OCI-LY7 (cell line): ENCODE data around the gene OR52H1.

Experiments
- EZH2phosphoT487 ChIP-seq: fragments of 200-600 bp; sonication (generic); IDR thresholded peaks from 2 replicates; pipeline ENCODE4 v1.6.1; 2018; ENCODE audit warnings: low read depth, borderline replicate concordance, mild to moderate bottlenecking, mixed run types, antibody characterized with exemption, low read length, moderate library complexity, mixed read lengths
- TF ChIP-seq, protein P1 (sequence below): fragments of 200-600 bp; sonication (generic); conservative IDR thresholded peaks from 2 replicates; pipeline ENCODE4 v1.5.1; 2014; ENCODE audit warnings: mild to moderate bottlenecking, antibody characterized with exemption, low read length, moderate library complexity, mixed read lengths

DNA sequence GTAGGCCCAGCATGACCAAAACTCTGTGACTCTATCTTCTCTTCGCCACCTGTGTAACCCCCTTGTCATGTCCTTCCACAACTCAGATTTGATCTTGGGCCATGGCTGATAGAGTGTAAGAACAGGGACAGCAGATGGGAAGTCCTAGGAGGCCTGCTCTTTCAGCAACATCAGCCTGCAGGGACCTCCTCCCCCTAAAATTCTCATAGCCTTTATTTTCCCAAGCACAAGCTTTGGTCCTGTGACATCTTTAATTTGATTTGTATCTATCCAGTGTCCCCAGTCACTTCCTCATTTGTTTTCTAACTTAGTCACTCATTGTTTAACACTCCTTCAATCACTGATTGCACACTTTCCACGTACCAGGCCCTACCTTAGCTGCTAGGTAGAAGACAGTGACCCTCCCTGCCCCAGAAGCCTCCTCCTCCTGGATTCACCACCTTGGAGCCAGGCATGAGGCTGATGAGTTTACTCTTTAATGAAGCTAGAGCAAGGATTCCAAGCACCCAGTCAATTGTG is 43.9 kb downstream of the OR52H1 start:
- TF ChIP-seq, protein P1, sequence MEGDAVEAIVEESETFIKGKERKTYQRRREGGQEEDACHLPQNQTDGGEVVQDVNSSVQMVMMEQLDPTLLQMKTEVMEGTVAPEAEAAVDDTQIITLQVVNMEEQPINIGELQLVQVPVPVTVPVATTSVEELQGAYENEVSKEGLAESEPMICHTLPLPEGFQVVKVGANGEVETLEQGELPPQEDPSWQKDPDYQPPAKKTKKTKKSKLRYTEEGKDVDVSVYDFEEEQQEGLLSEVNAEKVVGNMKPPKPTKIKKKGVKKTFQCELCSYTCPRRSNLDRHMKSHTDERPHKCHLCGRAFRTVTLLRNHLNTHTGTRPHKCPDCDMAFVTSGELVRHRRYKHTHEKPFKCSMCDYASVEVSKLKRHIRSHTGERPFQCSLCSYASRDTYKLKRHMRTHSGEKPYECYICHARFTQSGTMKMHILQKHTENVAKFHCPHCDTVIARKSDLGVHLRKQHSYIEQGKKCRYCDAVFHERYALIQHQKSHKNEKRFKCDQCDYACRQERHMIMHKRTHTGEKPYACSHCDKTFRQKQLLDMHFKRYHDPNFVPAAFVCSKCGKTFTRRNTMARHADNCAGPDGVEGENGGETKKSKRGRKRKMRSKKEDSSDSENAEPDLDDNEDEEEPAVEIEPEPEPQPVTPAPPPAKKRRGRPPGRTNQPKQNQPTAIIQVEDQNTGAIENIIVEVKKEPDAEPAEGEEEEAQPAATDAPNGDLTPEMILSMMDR, result no peak
- no peak for TF ChIP-seq EZH2phosphoT487
